CD8-positive, alpha-beta memory T cell (primary cell): ENCODE measurements around the gene KIAA1671. TPM values are rescaled to one million over a fixed set of nuclear protein-coding genes. Genes with fewer than 3 reads are reported as not detected.

Experiments
- CTCF ChIA-PET: fragments of 350-600 bp; sonication (Branson Sonifier 250); formaldehyde crosslinking; loops from one replicate; lab custom pipeline; 2021; ENCODE audit warnings: antibody characterized with exemption; lab: Charles Lee
- POLR2A ChIA-PET: fragments of 350-600 bp; sonication (Branson Sonifier 250); formaldehyde crosslinking; loops from one replicate; lab custom pipeline; 2021; ENCODE audit warnings: antibody characterized with exemption; lab: Charles Lee
- DNase-seq, 5 donors: peaks; one replicate each; pipeline versions ENCODE4 v3.0.0 to v3.0.0-alpha.2; 2020 to 2022; ENCODE audit warnings: mixed read lengths in 1 of 5
- H3K27ac ChIP-seq: one replicate; pipeline ENCODE4 v1.7.0; 2013; ENCODE audit warnings: low read depth, mild to moderate bottlenecking, low read length, moderate library complexity
- H3K27me3 ChIP-seq: 2 replicates; pipeline ENCODE4 v1.7.0; 2013; ENCODE audit warnings: low read length, mild to moderate bottlenecking; ENCODE audit not compliant: insufficient read depth, poor library complexity, severe bottlenecking
- H3K36me3 ChIP-seq: 2 replicates; pipeline ENCODE4 v1.7.0; 2013; ENCODE audit warnings: mild to moderate bottlenecking, low read length, moderate library complexity; ENCODE audit not compliant: insufficient read depth
- H3K4me1 ChIP-seq: 2 replicates; pipeline ENCODE4 v1.7.0; 2013; ENCODE audit warnings: mild to moderate bottlenecking, low read length, moderate library complexity; ENCODE audit not compliant: insufficient read depth
- H3K4me3 ChIP-seq: 2 replicates; pipeline ENCODE4 v1.7.0; 2013; ENCODE audit warnings: mild to moderate bottlenecking, low read length
- H3K9me3 ChIP-seq: 2 replicates; pipeline ENCODE4 v1.7.0; 2013; ENCODE audit warnings: mild to moderate bottlenecking, low read length
- H3K27ac Mint-ChIP-seq, 8 donors: one replicate each; pipeline ENCODE4 v1.8.0; 2020 to 2021; ENCODE audit warnings: mixed read lengths in 8 of 8, mild to moderate bottlenecking in 6 of 8, inconsistent platforms in 3 of 8, moderate library complexity in 3 of 8
- H3K27me3 Mint-ChIP-seq, 2 donors: one replicate each; pipeline ENCODE4 v1.8.0; 2020 to 2021; ENCODE audit warnings: mixed read lengths in 2 of 2, mild to moderate bottlenecking in 1 of 2, moderate library complexity in 1 of 2
- H3K36me3 Mint-ChIP-seq, 3 donors: one replicate each; pipeline ENCODE4 v1.8.0; 2020 to 2021; ENCODE audit warnings: mixed read lengths in 3 of 3, inconsistent platforms in 1 of 3, mild to moderate bottlenecking in 1 of 3
- H3K4me1 Mint-ChIP-seq, 3 donors: one replicate each; pipeline ENCODE4 v1.8.0; 2020 to 2021; ENCODE audit warnings: mixed read lengths in 3 of 3, inconsistent platforms in 1 of 3, mild to moderate bottlenecking in 1 of 3
- H3K4me3 Mint-ChIP-seq, 7 donors: one replicate each; pipeline ENCODE4 v1.8.0; 2020 to 2021; ENCODE audit warnings: mixed read lengths in 7 of 7, mild to moderate bottlenecking in 6 of 7, moderate library complexity in 4 of 7, inconsistent platforms in 2 of 7
- H3K9me3 Mint-ChIP-seq, 5 donors: one replicate each; pipeline ENCODE4 v1.8.0; 2020 to 2022; ENCODE audit warnings: mixed read lengths in 5 of 5, mild to moderate bottlenecking in 3 of 5, moderate library complexity in 2 of 5, inconsistent platforms in 1 of 5
- polyA plus RNA-seq: library from polyadenylated mRNA; unstranded; fragments of 300-500 nt; fragmentation: Illumina TruSeq; gene quantifications from one replicate; pipeline ENCODE4 v1.2.3, GENCODE V29; 2021
- total RNA-seq, 2 experiments: library from RNA; stranded (reverse); gene quantifications; one replicate each; pipeline ENCODE4 v1.2.3, GENCODE V29; 2021

Gene KIAA1671
- total and polyA plus RNA-seq, 3 experiments from 2014 or later: 2.6 to 14.7 (median 13.8) TPM

DNA sequence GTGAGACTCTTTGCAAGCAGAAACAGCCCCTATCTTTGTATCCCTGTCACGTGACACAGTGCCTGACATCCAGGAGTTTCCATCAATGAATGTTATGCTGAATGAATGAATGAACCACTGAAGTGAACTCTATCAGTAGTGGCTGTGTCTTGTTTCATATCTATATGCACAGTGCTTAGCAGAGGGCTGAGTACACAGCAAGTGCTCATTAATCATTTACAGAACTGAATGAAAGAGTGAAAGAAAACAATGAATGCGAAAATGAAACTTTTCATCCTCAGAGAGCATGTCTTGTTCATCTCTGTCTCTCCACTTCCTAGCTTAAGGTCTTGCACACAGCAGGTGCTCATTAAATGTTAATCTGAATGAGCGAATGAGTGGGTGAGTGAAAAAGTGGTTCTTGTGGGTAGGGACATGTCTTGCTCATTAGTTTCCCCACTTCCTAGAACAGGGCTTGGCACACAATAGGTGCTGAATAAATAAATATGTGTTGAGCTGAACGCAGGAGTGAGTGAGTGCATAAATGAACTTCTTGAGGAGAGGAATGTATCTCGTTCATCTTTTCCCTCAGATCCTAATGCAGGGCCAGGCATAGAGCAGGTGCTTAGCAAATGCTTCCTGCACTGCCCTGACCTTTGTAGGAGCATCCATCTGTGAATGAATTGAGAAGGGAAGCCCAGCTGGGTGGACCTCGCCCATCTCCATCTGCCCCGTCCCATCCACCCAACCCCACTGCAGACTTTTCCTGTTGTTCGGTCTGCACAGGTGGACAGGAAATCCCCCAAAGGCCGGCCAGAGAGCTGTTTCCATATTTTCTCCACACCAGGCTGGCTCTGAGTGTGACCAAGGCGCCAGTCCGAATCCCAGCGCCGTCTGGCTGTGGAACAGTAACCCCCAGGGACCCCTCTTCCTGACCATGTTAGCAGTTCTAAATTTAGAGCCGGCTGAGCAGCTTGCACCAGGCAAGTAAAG, 133.7 kb downstream of the KIAA1671 start:
- H3K36me3 ChIP-seq: no peaks in the 10 kb centered on the region
- no peak for DNase-seq
- Mint-ChIP-seq H3K9me3 (no peaks in the 10 kb centered on the region), H3K4me1 (peaks cover 30 to 49% (median 41%) of the 10 kb centered on the region in 3 donors), H3K4me3 (peak overlapping the region in 2 of 7 donors; percentile 22 to 27), H3K27me3 (peaks cover 0 to 2% of the 10 kb centered on the region in 2 donors), H3K36me3 (peaks cover 0 to 5% (median 2%) of the 10 kb centered on the region in 3 donors), H3K27ac (peak overlapping the region in 5 of 8 donors; percentile 7 to 79 (median 50))
- peaks cover 21% of the 10 kb centered on the region for H3K4me1 ChIP-seq
- no peak overlapping the region for H3K4me3 ChIP-seq
- H3K9me3 ChIP-seq: no peaks in the 10 kb centered on the region
- POLR2A ChIA-PET: no interaction called here
- H3K27me3 ChIP-seq: no peaks in the 10 kb centered on the region
- CTCF ChIA-PET: interaction anchor here (0.7 to 1.6 kb wide), 4 partner anchors 8 to 29 kb away, joined by 3 to 5 read pairs (median 4); no protein-coding TSS in a partner anchor
- H3K27ac ChIP-seq: no peak overlapping the region

DNA sequence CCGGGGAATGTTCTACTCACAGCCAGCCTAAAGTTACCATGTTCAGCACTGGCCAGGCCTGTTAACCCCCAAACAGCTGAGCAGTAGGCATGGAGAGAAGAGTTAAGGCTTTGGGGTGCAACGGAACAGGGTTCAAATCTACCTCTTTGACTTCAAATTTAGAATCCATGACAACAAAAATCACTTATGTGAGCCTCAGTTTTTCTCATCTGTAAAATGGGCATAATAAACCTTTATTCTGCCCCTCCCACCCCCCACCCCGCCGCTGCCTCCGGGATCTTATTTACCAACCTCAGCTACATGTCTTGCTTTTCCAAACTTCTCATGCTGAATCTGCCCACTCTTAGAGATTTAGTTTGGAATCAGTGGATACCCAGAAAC, 134.4 kb downstream of the KIAA1671 start:
- POLR2A ChIA-PET: no interaction called here
- H3K4me1 ChIP-seq: peaks cover 14% of the 10 kb centered on the region

GRCh38 chr22:25090225-25090890, 137.8 kb downstream of the KIAA1671 start:
- Histone ChIP-seq H3K4me1 (peaks cover 9% of the 10 kb centered on the region), H3K27ac (no peak overlapping the region), H3K9me3 (no peaks in the 10 kb centered on the region), H3K4me3 (no peak overlapping the region), H3K36me3 (no peaks in the 10 kb centered on the region), H3K27me3 (no peaks in the 10 kb centered on the region)
- H3K27me3 Mint-ChIP-seq: peaks cover 0 to 4% of the 10 kb centered on the region in 2 donors
- CTCF ChIA-PET: no interaction called here
- H3K9me3 Mint-ChIP-seq: no peaks in the 10 kb centered on the region
- H3K27ac Mint-ChIP-seq: peak overlapping the region in 1 of 8 donors; percentile 29
- H3K36me3 Mint-ChIP-seq: peaks cover 0 to 5% (median 2%) of the 10 kb centered on the region in 3 donors
- no peak overlapping the region for H3K4me3 Mint-ChIP-seq
- no peak for DNase-seq
- H3K4me1 Mint-ChIP-seq: peaks cover 14 to 34% (median 19%) of the 10 kb centered on the region in 3 donors
- POLR2A ChIA-PET: no interaction called here

More for the DNA sequence above, 134.4 kb downstream of the KIAA1671 start:
- Mint-ChIP-seq H3K9me3 (no peaks in the 10 kb centered on the region), H3K36me3 (peaks cover 0 to 5% (median 2%) of the 10 kb centered on the region in 3 donors), H3K27me3 (peaks cover 0 to 2% of the 10 kb centered on the region in 2 donors), H3K4me1 (peaks cover 23 to 43% (median 34%) of the 10 kb centered on the region in 3 donors), H3K27ac (peak overlapping the region in 1 of 8 donors; percentile 50), H3K4me3 (no peak overlapping the region)
- DNase-seq: no peak
- CTCF ChIA-PET: interaction anchor here (0.7 to 1.6 kb wide), 4 partner anchors 9 to 29 kb away, joined by 3 to 5 read pairs (median 4); no protein-coding TSS in a partner anchor
- Histone ChIP-seq H3K27me3 (no peaks in the 10 kb centered on the region), H3K36me3 (no peaks in the 10 kb centered on the region), H3K4me3 (no peak overlapping the region), H3K27ac (no peak overlapping the region), H3K9me3 (no peaks in the 10 kb centered on the region)

DNA sequence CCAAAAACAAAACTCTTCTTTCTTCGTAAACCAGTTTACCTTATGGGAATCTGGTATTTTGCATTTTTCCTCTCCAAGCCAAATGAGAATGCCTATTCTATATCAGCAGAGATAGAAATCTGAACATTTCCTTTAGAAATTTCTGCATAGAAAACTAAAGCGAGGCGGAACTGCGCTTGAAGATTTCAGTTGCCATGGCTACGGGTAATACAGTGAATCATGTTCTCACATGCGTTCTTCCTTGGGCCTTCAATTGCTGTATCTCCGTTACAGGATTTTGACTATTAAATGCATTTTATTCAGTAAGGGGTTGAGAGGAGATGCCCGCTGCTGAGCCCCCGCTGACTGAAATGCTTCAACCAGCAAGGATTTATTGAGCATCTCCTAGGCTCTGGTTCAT, 138.9 kb downstream of the KIAA1671 start:
- H3K27ac ChIP-seq: no peak overlapping the region
- peaks cover 1% of the 10 kb centered on the region for H3K4me1 ChIP-seq
- no peaks in the 10 kb centered on the region for H3K27me3 ChIP-seq
- H3K36me3 ChIP-seq: no peaks in the 10 kb centered on the region
- no peaks in the 10 kb centered on the region for H3K9me3 Mint-ChIP-seq
- peaks cover 3 to 23% (median 10%) of the 10 kb centered on the region in 3 donors for H3K4me1 Mint-ChIP-seq
- no peak for DNase-seq
- H3K9me3 ChIP-seq: no peaks in the 10 kb centered on the region
- H3K36me3 Mint-ChIP-seq: peaks cover 0 to 5% (median 3%) of the 10 kb centered on the region in 3 donors
- no peak overlapping the region for H3K4me3 ChIP-seq
- H3K27me3 Mint-ChIP-seq: peaks cover 0 to 2% of the 10 kb centered on the region in 2 donors
- CTCF ChIA-PET: no interaction called here
- H3K27ac Mint-ChIP-seq: peak overlapping the region in 1 of 8 donors; percentile 61
- POLR2A ChIA-PET: no interaction called here
- no peak overlapping the region for H3K4me3 Mint-ChIP-seq

DNA sequence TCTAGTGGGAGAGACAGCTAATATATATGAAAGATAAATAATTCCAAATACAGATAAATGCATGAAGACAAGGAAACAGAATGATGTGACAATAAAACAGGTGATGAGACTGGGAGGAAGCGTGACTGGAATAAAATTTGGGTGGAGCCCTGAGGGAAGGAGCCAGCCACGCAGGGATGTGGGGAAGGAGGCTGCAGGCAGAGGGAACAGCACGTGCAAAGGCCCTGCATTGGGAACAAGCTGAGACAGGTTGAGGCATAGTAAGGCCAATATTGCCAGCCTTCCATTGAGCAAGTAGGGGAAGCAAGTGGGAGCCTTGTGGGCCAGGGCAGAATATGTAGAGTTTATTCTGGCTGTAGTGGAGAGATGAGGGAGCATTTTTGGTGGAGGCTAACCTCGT, 139.6 kb downstream of the KIAA1671 start:
- Histone ChIP-seq H3K36me3 (no peaks in the 10 kb centered on the region), H3K27me3 (no peaks in the 10 kb centered on the region), H3K27ac (no peak overlapping the region), H3K9me3 (no peaks in the 10 kb centered on the region), H3K4me1 (no peaks in the 10 kb centered on the region), H3K4me3 (no peak overlapping the region)
- peaks cover 0 to 5% (median 5%) of the 10 kb centered on the region in 3 donors for H3K36me3 Mint-ChIP-seq
- H3K4me3 Mint-ChIP-seq: no peak overlapping the region
- CTCF ChIA-PET: no interaction called here
- no peak for DNase-seq
- POLR2A ChIA-PET: no interaction called here
- peaks cover 3 to 19% (median 11%) of the 10 kb centered on the region in 3 donors for H3K4me1 Mint-ChIP-seq
- no peaks in the 10 kb centered on the region for H3K9me3 Mint-ChIP-seq
- H3K27me3 Mint-ChIP-seq: peaks cover 0 to 2% of the 10 kb centered on the region in 2 donors
- peak overlapping the region in 2 of 8 donors; percentile 14 to 63 for H3K27ac Mint-ChIP-seq

GRCh38 chr22:25094579-25094978, 142.1 kb downstream of the KIAA1671 start:
- DNase-seq: no peak
- no peak overlapping the region for H3K4me3 Mint-ChIP-seq
- Histone ChIP-seq H3K36me3 (no peaks in the 10 kb centered on the region), H3K4me3 (no peak overlapping the region), H3K4me1 (no peaks in the 10 kb centered on the region), H3K27ac (no peak overlapping the region), H3K9me3 (no peaks in the 10 kb centered on the region), H3K27me3 (no peaks in the 10 kb centered on the region)
- H3K4me1 Mint-ChIP-seq: peaks cover 0 to 19% (median 11%) of the 10 kb centered on the region in 3 donors
- H3K9me3 Mint-ChIP-seq: no peaks in the 10 kb centered on the region
- peaks cover 0 to 2% of the 10 kb centered on the region in 2 donors for H3K27me3 Mint-ChIP-seq
- ChIA-PET CTCF (no interaction called here), POLR2A (no interaction called here)
- peaks cover 0 to 3% (median 0%) of the 10 kb centered on the region in 3 donors for H3K36me3 Mint-ChIP-seq
- peak overlapping the region in 2 of 8 donors; percentile 47 to 79 for H3K27ac Mint-ChIP-seq

DNA sequence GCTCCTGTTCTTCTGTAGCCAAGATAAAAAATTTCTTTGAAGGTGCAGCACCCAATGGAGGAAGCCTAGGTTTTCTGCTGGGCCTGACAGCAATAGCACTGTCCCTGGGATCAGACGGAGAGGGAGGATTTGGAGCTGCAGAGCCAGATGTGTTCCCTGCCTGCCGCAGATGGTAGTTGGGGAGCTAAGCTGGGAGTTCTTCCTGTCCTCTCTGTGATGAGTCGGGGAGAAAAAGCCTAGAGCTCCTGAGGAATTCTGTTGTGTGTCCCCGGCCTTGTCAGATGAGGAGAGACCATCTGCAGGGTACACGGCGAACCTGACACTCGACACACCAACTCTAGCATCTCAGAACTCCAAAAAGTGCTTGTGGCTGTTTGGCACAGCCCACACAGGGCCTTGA, 143.4 kb downstream of the KIAA1671 start:
- no peak for DNase-seq
- Mint-ChIP-seq H3K27me3 (peaks cover 0 to 4% of the 10 kb centered on the region in 2 donors), H3K36me3 (peaks cover 0 to 3% (median 0%) of the 10 kb centered on the region in 3 donors), H3K4me3 (no peak overlapping the region), H3K27ac (peak overlapping the region in 2 of 8 donors; percentile 51 to 61), H3K4me1 (peaks cover 0 to 11% (median 11%) of the 10 kb centered on the region in 3 donors), H3K9me3 (no peaks in the 10 kb centered on the region)
- Histone ChIP-seq H3K9me3 (no peaks in the 10 kb centered on the region), H3K4me3 (no peak overlapping the region), H3K4me1 (no peaks in the 10 kb centered on the region), H3K27me3 (no peaks in the 10 kb centered on the region), H3K27ac (no peak overlapping the region), H3K36me3 (no peaks in the 10 kb centered on the region)
- ChIA-PET CTCF (no interaction called here), POLR2A (no interaction called here)
